K562 (cell line): ENCODE results near the gene ALG14. TPM values are rescaled to one million over a fixed set of nuclear protein-coding genes. Genes with fewer than 3 reads are reported as not detected.

Source experiments
- ATF1 ChIP-seq, 2 experiments: fragments of 450-650 bp in 1 of 2; IDR thresholded peaks; 2 replicates each; pipeline ENCODE4 v1.6.1; 2016; ENCODE audit warnings: missing compliant biosample characterization in 1 of 2, missing genetic modification characterization in 1 of 2
- BRD9 ChIP-seq: fragments of 450-650 bp; IDR thresholded peaks from 2 replicates; pipeline ENCODE4 v1.6.1; 2018; ENCODE audit warnings: low read depth; ENCODE audit not compliant: partially characterized antibody
- CBFA2T2 ChIP-seq: fragments of 450-650 bp; conservative IDR thresholded peaks from 2 replicates; pipeline ENCODE4 v1.6.1; 2017; ENCODE audit warnings: mild to moderate bottlenecking
- CHD2 ChIP-seq: IDR thresholded peaks from 2 replicates; pipeline ENCODE4 v1.6.1; 2011; ENCODE audit warnings: low read depth, low read length
- CREB3 ChIP-seq: fragments of 450-650 bp; conservative IDR thresholded peaks from 2 replicates; pipeline ENCODE4 v1.6.1; 2016; ENCODE audit warnings: missing genetic modification characterization, low read depth, mild to moderate bottlenecking, missing compliant biosample characterization, moderate library complexity
- HBP1 ChIP-seq: fragments of 450-650 bp; formaldehyde crosslinking; IDR thresholded peaks from 2 replicates; pipeline ENCODE4 v1.4.0; 2022; ENCODE audit warnings: missing genetic modification characterization
- HMG20B ChIP-seq: fragments of 250-450 bp; sonication (Bioruptor Pico); IDR thresholded peaks from 2 replicates; pipeline ENCODE4 v1.5.0; 2021; ENCODE audit warnings: mild to moderate bottlenecking
- KDM4B ChIP-seq, 2 experiments: fragments of 450-650 bp in 1 of 2; sonication (generic) in 1 of 2; IDR thresholded peaks; 2 replicates each; pipeline ENCODE4 v1.6.1; 2016 to 2017; ENCODE audit warnings: borderline replicate concordance in 2 of 2, antibody characterized with exemption in 1 of 2, low read depth in 1 of 2, mild to moderate bottlenecking in 1 of 2
- MCM2 ChIP-seq: fragments of 450-650 bp; IDR thresholded peaks from 2 replicates; pipeline ENCODE4 v1.6.1; 2017; ENCODE audit warnings: low read depth, mild to moderate bottlenecking
- MEIS2 ChIP-seq: fragments of 450-650 bp; IDR thresholded peaks from 2 replicates; pipeline ENCODE4 v1.6.1; 2014; ENCODE audit warnings: mild to moderate bottlenecking; ENCODE audit not compliant: partially characterized antibody
- NFIX ChIP-seq: fragments of 250-450 bp; sonication (Bioruptor Pico); IDR thresholded peaks from 2 replicates; pipeline ENCODE4 v1.4.0; 2020; ENCODE audit warnings: low read depth, mild to moderate bottlenecking, moderate library complexity
- POLR2AphosphoS5 ChIP-seq: IDR thresholded peaks from 2 replicates; pipeline ENCODE4 v1.6.1; 2011; ENCODE audit warnings: mild to moderate bottlenecking, low read depth, low read length, moderate library complexity; ENCODE audit not compliant: control insufficient read depth, insufficient read depth
- POLR3G ChIP-seq: IDR thresholded peaks from 2 replicates; pipeline ENCODE4 v1.6.1; 2011; ENCODE audit not compliant: insufficient read length, insufficient replicate concordance; ENCODE audit errors: extremely low read depth
- RBM22 ChIP-seq: fragments of 200-400 bp; formaldehyde crosslinking; IDR thresholded peaks from 2 replicates; pipeline ENCODE4 v1.6.1; 2018; ENCODE audit warnings: low read length, low read depth; ENCODE audit not compliant: poor library complexity, severe bottlenecking
- SMARCE1 ChIP-seq: fragments of 450-650 bp; IDR thresholded peaks from 2 replicates; pipeline ENCODE4 v1.7.1; 2016; ENCODE audit warnings: mild to moderate bottlenecking
- STAG1 ChIP-seq: sonication (generic); formaldehyde crosslinking; IDR thresholded peaks from 2 replicates; pipeline ENCODE4 v1.5.0; 2020; ENCODE audit warnings: missing genetic modification reagents, borderline replicate concordance
- USF2 ChIP-seq: sonication (generic); formaldehyde crosslinking; IDR thresholded peaks from 2 replicates; pipeline ENCODE4 v1.5.0; 2020; ENCODE audit warnings: missing genetic modification reagents
- ZFP36 ChIP-seq: fragments of 150-350 bp; IDR thresholded peaks from 2 replicates; pipeline ENCODE4 v1.6.1; 2018; ENCODE audit warnings: low read length, low read depth; ENCODE audit not compliant: partially characterized antibody
- ZMIZ1 ChIP-seq, 2 experiments: fragments of 150-350 bp in 1 of 2; IDR thresholded peaks; 2 replicates each; pipeline ENCODE4 v1.6.1; 2012 to 2016; ENCODE audit warnings: low read depth in 2 of 2, low read length in 2 of 2, mild to moderate bottlenecking in 1 of 2, moderate library complexity in 1 of 2
- ZNF124 ChIP-seq: sonication (generic); formaldehyde crosslinking; IDR thresholded peaks from 2 replicates; pipeline ENCODE4 v1.8.1; 2022; ENCODE audit warnings: missing genetic modification reagents
- ZNF23 ChIP-seq: fragments of 250-450 bp; sonication (Bioruptor Pico); IDR thresholded peaks from 2 replicates; pipeline ENCODE4 v1.4.0; 2020; ENCODE audit warnings: mild to moderate bottlenecking
- ZNF77 ChIP-seq: fragments of 250-450 bp; sonication (Bioruptor Pico); IDR thresholded peaks from 2 replicates; pipeline ENCODE4 v1.5.0; 2020
- polyA plus RNA-seq, 8 experiments: library from polyadenylated mRNA; depleted of rRNA in 4 of 8; stranded (reverse) in 5 of 8; unstranded in 3 of 8; fragments of >200 nt; fragmentation: Nextera tagmentation in 2 of 8; fragmentation: Illumina TruSeq in 1 of 8; extraction: Ambion mirVana in 2 of 8; extraction: Trizol in 1 of 8; gene quantifications; 2 replicates each; pipeline versions ENCODE4 v1.2.1 to v1.2.3, GENCODE V29; 2011 to 2014; ENCODE audit warnings: inconsistent platforms in 1 of 8, missing spikeins in 1 of 8
- total RNA-seq, 7 experiments: library from RNA; depleted of rRNA in 6 of 7; stranded (reverse); fragments of >200 nt in 6 of 7; fragmentation: Illumina TruSeq in 2 of 7; extraction: Trizol in 2 of 7; gene quantifications; 2 replicates each; pipeline versions ENCODE4 v1.2.1 to v1.2.3, GENCODE V29; 2011 to 2021; ENCODE audit warnings: low replicate concordance in 1 of 7

The ALG14 gene
- total and polyA plus RNA-seq, 9 of the 15 experiments (the other 6 are each of a cell fraction or from before 2014, with no cell fraction given): 2.8 to 16.2 (median 4.9) TPM

- TF ChIP-seq CREB3 (tag): no peak
- no peak for TF ChIP-seq ATF1 (CRISPR knock-in tag; IDR thresholded peaks at IDR 0.05)
- 0 out of 2 replicates have a peak, but pooled peaks have one; percentile 36 for TF ChIP-seq ATF1 (tag; IDR thresholded peaks at IDR 0.05)
- no peak for TF ChIP-seq POLR3G
- no peak for TF ChIP-seq BRD9
- TF ChIP-seq ZNF77: no peak
- TF ChIP-seq MEIS2: no peak
- TF ChIP-seq CHD2: no peak
- no peak for TF ChIP-seq MCM2
- no peak for TF ChIP-seq ZNF23 (CRISPR knock-in tag)
- no peak for TF ChIP-seq USF2 (CRISPR knock-in tag)
- TF ChIP-seq ZMIZ1 (IDR thresholded peaks at IDR 0.05; ENCODE audit: low read depth in 2 of 2, low read length in 2 of 2): no peak
- TF ChIP-seq STAG1 (CRISPR knock-in tag): no peak
- no peak for TF ChIP-seq POLR2AphosphoS5
- no peak for TF ChIP-seq NFIX
- TF ChIP-seq SMARCE1: peak; percentile 52
- no peak for TF ChIP-seq ZFP36
- TF ChIP-seq HMG20B (CRISPR knock-in tag): no peak
- no peak for TF ChIP-seq KDM4B (IDR thresholded peaks at IDR 0.05; ENCODE audit: borderline replicate concordance in 2 of 2, low read depth in 1 of 2)
- no peak for TF ChIP-seq ZNF124
- TF ChIP-seq HBP1 (CRISPR knock-in tag): no peak
- no peak for TF ChIP-seq CBFA2T2
- TF ChIP-seq RBM22: no peak
Observed at GRCh38 chr1:95116580-95117206, 43.9 kb upstream of the ALG14 start (continued).
